ENCODE results near the gene KATNB1. TPM values are rescaled to one million over a fixed set of nuclear protein-coding genes. Genes with fewer than 3 reads are reported as not detected.

KATNB1 gene
- total RNA-seq, 4 donors from 2014 or later, result 11.4 to 27.6 (median 26.1) TPM

GRCh38 chr16:57688987-57689761 lies 46.4 kb upstream of the KATNB1 start:
- H3K36me3 ChIP-seq, result no peaks in the 10 kb centered on the region
- H3K4me1 ChIP-seq, result no peaks in the 10 kb centered on the region
- no peak overlapping the region for H3K4me3 ChIP-seq (replicated peaks in 1 of 3)
- WGBS, 2 donors, result 50 to 53% methylated on average over 12 to 15 of the region's 15 CpGs
- TF ChIP-seq CTCF (IDR thresholded peaks at IDR 0.05) (no peak), POLR2A (IDR thresholded peaks at IDR 0.05) (no peak)
- H3K9me3 ChIP-seq, result no peaks in the 10 kb centered on the region
- intact Hi-C loops (cut with DNase I), result no loop called here
- DNase-seq, result no peak
- no peaks in the 10 kb centered on the region for H3K27me3 ChIP-seq
- no peak overlapping the region for H3K27ac ChIP-seq

GRCh38 chr16:57689762-57690558 lies 45.6 kb upstream of the KATNB1 start:
- Histone ChIP-seq H3K36me3 (no peaks in the 10 kb centered on the region), H3K27me3 (no peaks in the 10 kb centered on the region), H3K4me3 (replicated peaks in 1 of 3) (no peak overlapping the region), H3K9me3 (no peaks in the 10 kb centered on the region), H3K27ac (no peak overlapping the region), H3K4me1 (no peaks in the 10 kb centered on the region)
- intact Hi-C loops (cut with DNase I), result no loop called here
- 64 to 73% methylated on average over 12 to 13 of the region's 13 CpGs for WGBS, 2 donors
- no peak for DNase-seq
- TF ChIP-seq POLR2A (IDR thresholded peaks at IDR 0.05), result no peak
- TF ChIP-seq CTCF (IDR thresholded peaks at IDR 0.05), result no peak

- no peak for DNase-seq
- Histone ChIP-seq H3K27me3 (no peaks in the 10 kb centered on the region), H3K9me3 (no peaks in the 10 kb centered on the region), H3K4me3 (replicated peaks in 1 of 3) (no peak overlapping the region), H3K36me3 (no peaks in the 10 kb centered on the region), H3K27ac (no peak overlapping the region), H3K4me1 (no peaks in the 10 kb centered on the region)
- intact Hi-C loops (cut with DNase I), result no loop called here
- 67 to 78% methylated on average over 4 of the region's 4 CpGs for WGBS, 2 donors
- TF ChIP-seq CTCF (IDR thresholded peaks at IDR 0.05), result no peak
- no peak for TF ChIP-seq POLR2A (IDR thresholded peaks at IDR 0.05)
Measured at GRCh38 chr16:57690782-57691471, 44.6 kb upstream of the KATNB1 start.

GRCh38 chr16:57692636-57693035 lies 42.9 kb upstream of the KATNB1 start:
- H3K4me1 ChIP-seq, result no peaks in the 10 kb centered on the region
- H3K36me3 ChIP-seq, result no peaks in the 10 kb centered on the region
- H3K9me3 ChIP-seq, result no peaks in the 10 kb centered on the region
- no peak for DNase-seq
- no peak for TF ChIP-seq CTCF (IDR thresholded peaks at IDR 0.05)
- TF ChIP-seq POLR2A (IDR thresholded peaks at IDR 0.05), result no peak
- no peaks in the 10 kb centered on the region for H3K27me3 ChIP-seq
- intact Hi-C loops (cut with DNase I), result no loop called here
- 66 to 77% methylated on average over 2 of the region's 2 CpGs for WGBS, 2 donors
- no peak overlapping the region for H3K4me3 ChIP-seq (replicated peaks in 1 of 3)
- H3K27ac ChIP-seq, result no peak overlapping the region

All from thyroid gland (tissue), 4 donors.